ENCODE measurements around the gene CCDC102B. TPM values are rescaled to one million over a fixed set of nuclear protein-coding genes. Genes with fewer than 3 reads are reported as not detected.

Gene CCDC102B
- total RNA-seq, 1 experiment from 2014 or later = 2.4 TPM

DNA sequence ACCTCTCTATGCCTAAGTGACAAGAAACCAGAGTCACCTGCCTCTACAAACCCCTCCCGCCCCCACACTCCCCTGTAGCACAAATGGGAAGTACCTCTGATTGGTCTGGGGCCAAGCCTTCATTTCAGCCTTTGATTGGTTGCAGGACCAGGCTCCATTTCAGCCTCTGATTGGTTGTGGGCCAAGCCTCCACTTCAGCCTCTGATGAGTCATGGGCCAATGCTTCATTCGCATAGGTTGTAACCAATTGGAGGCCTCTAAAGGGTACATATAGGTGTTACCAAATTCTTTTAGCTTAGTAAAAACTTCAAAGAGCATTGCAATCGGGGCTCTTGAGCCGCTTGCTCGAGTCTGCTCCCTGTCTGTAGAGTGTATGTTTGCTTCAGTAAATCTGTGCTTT, 25.0 kb downstream of the CCDC102B start:
- intact Hi-C loops (cut with micrococcal nuclease) = no loop called here
- Histone ChIP-seq H3K4me2 (ENCODE audit: low read length) (no peak overlapping the region), H3F3A (ENCODE audit: low read length, unreplicated experiment) (no peaks in the 10 kb centered on the region), H3K79me2 (ENCODE audit: low read length) (no peaks in the 10 kb centered on the region), H3K27me3 (ENCODE audit: low read length) (no peaks in the 10 kb centered on the region), H3K9me3 (ENCODE audit: low read length) (no peaks in the 10 kb centered on the region), H3K9ac (ENCODE audit: low read length) (no peak overlapping the region), H2AFZ (ENCODE audit: low read length) (no peak overlapping the region), H3K36me3 (ENCODE audit: low read depth, low read length) (no peaks in the 10 kb centered on the region), H4K20me1 (ENCODE audit: low read length) (no peaks in the 10 kb centered on the region), H3K4me3 (ENCODE audit: low read length) (no peak overlapping the region), H3K9me2 (replicated peaks; ENCODE audit: low read length) (no peaks in the 10 kb centered on the region), H3K27ac (ENCODE audit: low read length) (no peak overlapping the region), H3K4me1 (ENCODE audit: insufficient read depth, low read length) (no peaks in the 10 kb centered on the region)
- DNase-seq (no peak), ATAC-seq (no peak)
- BruUV-seq (replicated peaks) = no TSS peak
- ChIA-PET CTCF (no interaction called here), POLR2A (ENCODE audit: unreplicated experiment) (no interaction called here)
- TF ChIP-seq EZH2phosphoT487 (IDR thresholded peaks at IDR 0.05; ENCODE audit: borderline replicate concordance, low read length) (no peak), EZH2 (IDR thresholded peaks at IDR 0.05; ENCODE audit: low read length, unreplicated experiment) (no peak)
- TF ChIP-seq, protein P1, sequence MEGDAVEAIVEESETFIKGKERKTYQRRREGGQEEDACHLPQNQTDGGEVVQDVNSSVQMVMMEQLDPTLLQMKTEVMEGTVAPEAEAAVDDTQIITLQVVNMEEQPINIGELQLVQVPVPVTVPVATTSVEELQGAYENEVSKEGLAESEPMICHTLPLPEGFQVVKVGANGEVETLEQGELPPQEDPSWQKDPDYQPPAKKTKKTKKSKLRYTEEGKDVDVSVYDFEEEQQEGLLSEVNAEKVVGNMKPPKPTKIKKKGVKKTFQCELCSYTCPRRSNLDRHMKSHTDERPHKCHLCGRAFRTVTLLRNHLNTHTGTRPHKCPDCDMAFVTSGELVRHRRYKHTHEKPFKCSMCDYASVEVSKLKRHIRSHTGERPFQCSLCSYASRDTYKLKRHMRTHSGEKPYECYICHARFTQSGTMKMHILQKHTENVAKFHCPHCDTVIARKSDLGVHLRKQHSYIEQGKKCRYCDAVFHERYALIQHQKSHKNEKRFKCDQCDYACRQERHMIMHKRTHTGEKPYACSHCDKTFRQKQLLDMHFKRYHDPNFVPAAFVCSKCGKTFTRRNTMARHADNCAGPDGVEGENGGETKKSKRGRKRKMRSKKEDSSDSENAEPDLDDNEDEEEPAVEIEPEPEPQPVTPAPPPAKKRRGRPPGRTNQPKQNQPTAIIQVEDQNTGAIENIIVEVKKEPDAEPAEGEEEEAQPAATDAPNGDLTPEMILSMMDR (conservative IDR thresholded peaks at IDR 0.05; ENCODE audit: low read depth, low read length) = no peak

DNA sequence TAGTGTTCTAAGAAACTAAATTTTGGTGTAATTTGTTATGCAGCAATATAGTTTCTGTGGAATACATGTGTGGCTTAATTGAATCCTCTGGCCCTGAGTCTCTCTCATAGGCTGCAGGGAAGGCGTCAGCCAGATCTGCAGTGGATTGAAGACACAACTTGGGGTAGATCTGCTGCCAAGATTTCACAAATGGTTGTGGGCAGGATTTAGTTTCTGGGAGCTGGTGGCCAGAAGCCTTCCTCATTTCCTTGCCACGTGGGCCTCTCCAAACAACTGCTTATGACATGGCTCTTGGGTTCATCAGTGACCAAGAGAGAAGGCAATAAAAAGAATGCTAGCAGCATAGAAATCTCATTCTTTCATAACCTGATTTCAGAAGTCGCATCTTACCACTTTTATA, 28.2 kb downstream of the CCDC102B start:
- no peak overlapping the region for H3K4me3 ChIP-seq (ENCODE audit: low read length)
- no peaks in the 10 kb centered on the region for H3K27me3 ChIP-seq (ENCODE audit: low read length)
- H2AFZ ChIP-seq (ENCODE audit: low read length) = no peak overlapping the region
- H3K79me2 ChIP-seq (ENCODE audit: low read length) = no peaks in the 10 kb centered on the region
- ChIA-PET POLR2A (ENCODE audit: unreplicated experiment) (no interaction called here), CTCF (no interaction called here)
- no peak overlapping the region for H3K27ac ChIP-seq (ENCODE audit: low read length)
- no peaks in the 10 kb centered on the region for H3K9me2 ChIP-seq (replicated peaks; ENCODE audit: low read length)
- ATAC-seq = no peak
- intact Hi-C loops (cut with micrococcal nuclease) = no loop called here
- TF ChIP-seq, protein P1 (conservative IDR thresholded peaks at IDR 0.05; ENCODE audit: low read depth, low read length) = no peak
- no peak for TF ChIP-seq EZH2phosphoT487 (IDR thresholded peaks at IDR 0.05; ENCODE audit: borderline replicate concordance, low read length)
- TF ChIP-seq EZH2 (IDR thresholded peaks at IDR 0.05; ENCODE audit: low read length, unreplicated experiment) = no peak
- no peaks in the 10 kb centered on the region for H3K36me3 ChIP-seq (ENCODE audit: low read depth, low read length)
- no peaks in the 10 kb centered on the region for H3K4me1 ChIP-seq (ENCODE audit: insufficient read depth, low read length)
- no peaks in the 10 kb centered on the region for H3K9me3 ChIP-seq (ENCODE audit: low read length)
- H3K4me2 ChIP-seq (ENCODE audit: low read length) = no peak overlapping the region
- H3K9ac ChIP-seq (ENCODE audit: low read length) = no peak overlapping the region
- no peak for DNase-seq
- H4K20me1 ChIP-seq (ENCODE audit: low read length) = no peaks in the 10 kb centered on the region
- H3F3A ChIP-seq (ENCODE audit: low read length, unreplicated experiment) = no peaks in the 10 kb centered on the region
- BruUV-seq (replicated peaks) = no TSS peak

DNA sequence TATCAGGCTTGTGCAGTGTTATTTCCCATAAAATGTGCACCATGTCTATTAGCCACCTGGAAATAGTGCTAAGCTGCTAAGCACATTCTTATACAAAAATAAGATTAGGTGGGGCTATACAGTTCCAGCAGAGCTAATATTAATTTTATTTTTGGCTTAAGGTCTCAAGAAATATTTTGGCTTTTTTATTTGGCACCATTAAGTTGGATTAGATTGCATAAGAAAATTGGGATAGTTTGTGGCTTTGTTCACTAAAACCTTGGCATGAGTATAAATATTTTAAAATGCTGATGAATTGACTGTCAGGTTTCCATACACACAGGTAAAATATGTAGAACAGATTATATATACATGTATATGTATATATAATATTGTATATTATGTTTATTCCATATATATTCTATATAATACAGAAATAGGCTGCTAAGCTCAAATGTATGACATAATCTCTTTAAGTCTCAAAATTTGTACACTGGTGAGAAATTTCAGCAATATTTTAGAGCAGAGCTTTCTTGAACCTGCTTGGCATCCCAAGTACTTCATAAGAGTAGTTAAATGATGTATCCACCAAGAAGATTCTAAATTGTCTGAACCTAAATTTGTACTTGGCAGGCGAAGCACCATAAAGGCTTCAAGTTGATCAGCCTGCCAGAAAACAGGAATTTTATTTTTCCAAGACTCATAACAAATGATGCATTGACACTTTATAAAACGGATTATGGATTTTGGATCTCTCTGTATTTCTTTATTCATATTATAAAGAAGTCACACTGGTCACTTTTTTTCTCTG, 32.6 kb downstream of the CCDC102B start:
- H3K27me3 ChIP-seq (ENCODE audit: low read length) = no peaks in the 10 kb centered on the region
- intact Hi-C loops (cut with micrococcal nuclease) = no loop called here
- H4K20me1 ChIP-seq (ENCODE audit: low read length) = no peaks in the 10 kb centered on the region
- H2AFZ ChIP-seq (ENCODE audit: low read length) = no peak overlapping the region
- no peak overlapping the region for H3K9ac ChIP-seq (ENCODE audit: low read length)
- ChIA-PET CTCF (no interaction called here), POLR2A (ENCODE audit: unreplicated experiment) (no interaction called here)
- H3K79me2 ChIP-seq (ENCODE audit: low read length) = no peaks in the 10 kb centered on the region
- TF ChIP-seq EZH2 (IDR thresholded peaks at IDR 0.05; ENCODE audit: low read length, unreplicated experiment) = no peak
- TF ChIP-seq EZH2phosphoT487 (IDR thresholded peaks at IDR 0.05; ENCODE audit: borderline replicate concordance, low read length) = no peak
- TF ChIP-seq, protein P1 (conservative IDR thresholded peaks at IDR 0.05; ENCODE audit: low read depth, low read length) = no peak
- no peak overlapping the region for H3K27ac ChIP-seq (ENCODE audit: low read length)
- H3K36me3 ChIP-seq (ENCODE audit: low read depth, low read length) = no peaks in the 10 kb centered on the region
- H3K9me3 ChIP-seq (ENCODE audit: low read length) = no peaks in the 10 kb centered on the region
- BruUV-seq (replicated peaks) = no TSS peak
- H3K4me2 ChIP-seq (ENCODE audit: low read length) = no peak overlapping the region
- no peak overlapping the region for H3K4me3 ChIP-seq (ENCODE audit: low read length)
- H3F3A ChIP-seq (ENCODE audit: low read length, unreplicated experiment) = no peaks in the 10 kb centered on the region
- ATAC-seq = no peak
- no peaks in the 10 kb centered on the region for H3K9me2 ChIP-seq (replicated peaks; ENCODE audit: low read length)
- no peak for DNase-seq
- H3K4me1 ChIP-seq (ENCODE audit: insufficient read depth, low read length) = peaks cover 3% of the 10 kb centered on the region; the same call in 1 of the 2 replicates
